GM10847 (cell line): ENCODE measurements around the gene PARVA.

Experiments used
- POLR2A ChIP-seq: IDR thresholded peaks from 2 replicates; pipeline ENCODE4 v1.6.1; 2011; ENCODE audit not compliant: insufficient read length; ENCODE audit errors: extremely low read depth

PARVA gene

GRCh38 chr11:12577725-12578644 lies 200.6 kb downstream of the PARVA start:
- TF ChIP-seq POLR2A, result no peak

DNA sequence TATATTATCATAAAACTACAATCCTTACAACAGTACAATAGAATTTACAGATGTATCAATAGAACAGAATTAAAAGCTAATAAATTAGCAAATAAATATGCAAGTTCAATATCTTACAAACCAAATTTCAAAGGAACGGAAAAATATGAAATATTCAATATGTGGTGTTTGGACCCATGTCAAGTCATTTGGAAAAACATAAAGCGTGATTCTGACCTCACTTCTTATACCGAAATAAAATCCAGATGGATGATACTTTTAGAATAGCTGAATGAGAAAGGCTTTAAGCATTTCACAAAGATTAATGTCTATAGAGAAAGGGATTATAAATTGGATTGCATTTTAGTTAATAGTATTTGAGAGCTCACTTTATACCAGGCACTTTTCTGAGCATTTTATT lies 204.0 kb downstream of the PARVA start:
- TF ChIP-seq POLR2A, result no peak

- no peak for TF ChIP-seq POLR2A
Observed at GRCh38 chr11:12581923-12582322, 204.6 kb downstream of the PARVA start.
